Loucy (cell line): ENCODE measurements around the gene TMEM117.

ENCODE experiments used
- H2AFZ ChIP-seq: fragments of 200-600 bp; sonication (generic); 2 replicates; pipeline ENCODE4 v1.6.0; 2016; ENCODE audit warnings: antibody characterized with exemption, mild to moderate bottlenecking, low read length, moderate library complexity
- H3F3A ChIP-seq: fragments of 200-600 bp; 2 replicates; pipeline ENCODE4 v1.6.0; 2016; ENCODE audit warnings: antibody characterized with exemption, low read depth, mild to moderate bottlenecking
- H3K27me3 ChIP-seq: fragments of 200-600 bp; sonication (generic); 2 replicates; pipeline ENCODE4 v1.6.1; 2014; ENCODE audit warnings: low read length, mild to moderate bottlenecking; ENCODE audit not compliant: insufficient read depth, poor library complexity, severe bottlenecking
- H3K36me3 ChIP-seq: fragments of 200-600 bp; sonication (generic); 2 replicates; pipeline ENCODE4 v1.6.1; 2016; ENCODE audit warnings: low read length; ENCODE audit not compliant: insufficient read depth
- H3K4me1 ChIP-seq: fragments of 200-600 bp; sonication (generic); 2 replicates; pipeline ENCODE4 v1.5.1; 2014; ENCODE audit warnings: low read length, mild to moderate bottlenecking; ENCODE audit not compliant: insufficient read depth, poor library complexity, severe bottlenecking
- H3K4me2 ChIP-seq: fragments of 200-600 bp; sonication (generic); 2 replicates; pipeline ENCODE4 v1.6.0; 2014; ENCODE audit warnings: antibody characterized with exemption, low read length, low read depth, mild to moderate bottlenecking; ENCODE audit not compliant: poor library complexity, severe bottlenecking
- H3K4me3 ChIP-seq: fragments of 200-600 bp; sonication (generic); 2 replicates; pipeline ENCODE4 v1.5.1; 2014; ENCODE audit warnings: low read length, mild to moderate bottlenecking, mixed read lengths; ENCODE audit not compliant: poor library complexity, severe bottlenecking
- H3K79me2 ChIP-seq: fragments of 200-600 bp; sonication (generic); 2 replicates; pipeline ENCODE4 v1.6.1; 2014; ENCODE audit warnings: low read length; ENCODE audit not compliant: insufficient read depth
- H3K9ac ChIP-seq: fragments of 200-600 bp; sonication (generic); 2 replicates; pipeline ENCODE4 v1.6.0; 2014; ENCODE audit warnings: mild to moderate bottlenecking, low read depth, low read length, moderate library complexity; ENCODE audit not compliant: poor library complexity, severe bottlenecking
- H3K9me2 ChIP-seq: fragments of 200-600 bp; sonication (generic); replicated peaks from 2 replicates; pipeline ENCODE4 v1.6.1; 2016; ENCODE audit warnings: low read depth, low read length, mixed read lengths
- H3K9me3 ChIP-seq: fragments of 200-600 bp; sonication (generic); 2 replicates; pipeline ENCODE4 v1.6.1; 2014; ENCODE audit warnings: mild to moderate bottlenecking, antibody characterized with exemption, low read length, low read depth; ENCODE audit not compliant: insufficient read depth
- H4K20me1 ChIP-seq: fragments of 200-600 bp; sonication (generic); 2 replicates; pipeline ENCODE4 v1.6.0; 2014; ENCODE audit warnings: antibody characterized with exemption, low read length, mild to moderate bottlenecking; ENCODE audit not compliant: insufficient read depth, poor library complexity, severe bottlenecking
- CTCF ChIP-seq: fragments of 200-600 bp; sonication (generic); conservative IDR thresholded peaks from 2 replicates; pipeline ENCODE4 v1.5.1; 2014; ENCODE audit warnings: mild to moderate bottlenecking, antibody characterized with exemption, low read length
- EZH2phosphoT487 ChIP-seq: fragments of 200-600 bp; IDR thresholded peaks from 2 replicates; pipeline ENCODE4 v1.6.1; 2018; ENCODE audit warnings: antibody characterized with exemption, mild to moderate bottlenecking, moderate library complexity, borderline replicate concordance

Gene TMEM117

GRCh38 chr12:43988838-43989560 is 153.1 kb downstream of the TMEM117 start:
- no peaks in the 10 kb centered on the region for H3K36me3 ChIP-seq
- H2AFZ ChIP-seq = no peak overlapping the region
- no peaks in the 10 kb centered on the region for H3K79me2 ChIP-seq
- no peaks in the 10 kb centered on the region for H3K9me3 ChIP-seq
- H3K4me3 ChIP-seq = no peak overlapping the region
- no peaks in the 10 kb centered on the region for H3F3A ChIP-seq
- H3K9ac ChIP-seq = no peak overlapping the region
- no peaks in the 10 kb centered on the region for H3K4me1 ChIP-seq
- H3K4me2 ChIP-seq = no peak overlapping the region
- TF ChIP-seq EZH2phosphoT487 (no peak), CTCF (no peak)
- no peaks in the 10 kb centered on the region for H3K27me3 ChIP-seq
- H3K9me2 ChIP-seq = no peaks in the 10 kb centered on the region
- no peaks in the 10 kb centered on the region for H4K20me1 ChIP-seq

- H3K27me3 ChIP-seq = no peaks in the 10 kb centered on the region
- H3K9ac ChIP-seq = no peak overlapping the region
- H2AFZ ChIP-seq = no peak overlapping the region
- no peaks in the 10 kb centered on the region for H3K79me2 ChIP-seq
- H3K4me1 ChIP-seq = no peaks in the 10 kb centered on the region
- no peaks in the 10 kb centered on the region for H4K20me1 ChIP-seq
- no peaks in the 10 kb centered on the region for H3F3A ChIP-seq
- no peak overlapping the region for H3K4me2 ChIP-seq
- H3K9me3 ChIP-seq = no peaks in the 10 kb centered on the region
- TF ChIP-seq CTCF = no peak
- no peak for TF ChIP-seq EZH2phosphoT487
- no peaks in the 10 kb centered on the region for H3K9me2 ChIP-seq
- no peaks in the 10 kb centered on the region for H3K36me3 ChIP-seq
- no peak overlapping the region for H3K4me3 ChIP-seq
Measured at GRCh38 chr12:43992856-43993255, 157.0 kb downstream of the TMEM117 start.

DNA sequence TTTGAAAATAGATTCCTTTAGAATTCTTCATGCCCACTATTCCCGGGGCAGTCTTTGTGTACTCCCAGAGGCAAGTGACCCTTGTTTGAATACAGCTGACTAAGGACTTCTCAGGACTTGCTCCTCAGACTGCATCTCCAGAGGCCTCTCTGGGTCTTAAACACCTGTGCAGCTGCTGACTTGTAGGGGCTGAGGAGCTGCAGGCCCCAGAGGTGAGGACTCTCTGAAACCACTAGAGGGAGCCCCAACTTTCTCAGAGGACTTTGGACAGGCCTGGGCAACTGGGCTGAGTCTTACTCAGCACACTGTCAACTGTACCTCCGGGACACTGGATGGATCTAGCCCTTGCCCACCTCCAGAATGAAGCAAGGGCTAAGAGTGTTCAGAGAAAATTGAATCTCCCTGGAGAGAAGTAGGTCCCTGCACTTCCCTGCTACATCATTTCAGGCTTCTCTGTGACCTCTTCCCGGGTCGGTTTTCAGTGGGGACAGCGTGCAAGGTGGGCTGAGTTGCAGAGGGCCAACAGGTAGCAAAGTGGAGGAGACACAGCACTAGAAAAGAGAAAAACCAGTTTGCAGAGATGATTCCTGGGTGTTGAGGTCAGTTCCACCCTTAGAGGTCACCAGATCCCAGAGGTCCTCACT is 164.6 kb downstream of the TMEM117 start:
- H3K9ac ChIP-seq = no peak overlapping the region
- H3K4me2 ChIP-seq = no peak overlapping the region
- H3K79me2 ChIP-seq = no peaks in the 10 kb centered on the region
- no peaks in the 10 kb centered on the region for H3K27me3 ChIP-seq
- no peaks in the 10 kb centered on the region for H4K20me1 ChIP-seq
- no peaks in the 10 kb centered on the region for H3K36me3 ChIP-seq
- H3K4me3 ChIP-seq = no peak overlapping the region
- no peak overlapping the region for H2AFZ ChIP-seq
- H3F3A ChIP-seq = no peaks in the 10 kb centered on the region
- no peaks in the 10 kb centered on the region for H3K9me2 ChIP-seq
- H3K9me3 ChIP-seq = no peaks in the 10 kb centered on the region
- TF ChIP-seq EZH2phosphoT487 = no peak
- peak; percentile 84 for TF ChIP-seq CTCF
- H3K4me1 ChIP-seq = no peaks in the 10 kb centered on the region
